Measurements from ENCODE around the gene EIF2D. TPM values are rescaled to one million over a fixed set of nuclear protein-coding genes. Genes with fewer than 3 reads are reported as not detected.

Gene EIF2D
- total and polyA plus RNA-seq, 9 of the 15 experiments (the other 6 are each of a cell fraction or from before 2014, with no cell fraction given): 81.1 to 138 (median 93.9) TPM

DNA sequence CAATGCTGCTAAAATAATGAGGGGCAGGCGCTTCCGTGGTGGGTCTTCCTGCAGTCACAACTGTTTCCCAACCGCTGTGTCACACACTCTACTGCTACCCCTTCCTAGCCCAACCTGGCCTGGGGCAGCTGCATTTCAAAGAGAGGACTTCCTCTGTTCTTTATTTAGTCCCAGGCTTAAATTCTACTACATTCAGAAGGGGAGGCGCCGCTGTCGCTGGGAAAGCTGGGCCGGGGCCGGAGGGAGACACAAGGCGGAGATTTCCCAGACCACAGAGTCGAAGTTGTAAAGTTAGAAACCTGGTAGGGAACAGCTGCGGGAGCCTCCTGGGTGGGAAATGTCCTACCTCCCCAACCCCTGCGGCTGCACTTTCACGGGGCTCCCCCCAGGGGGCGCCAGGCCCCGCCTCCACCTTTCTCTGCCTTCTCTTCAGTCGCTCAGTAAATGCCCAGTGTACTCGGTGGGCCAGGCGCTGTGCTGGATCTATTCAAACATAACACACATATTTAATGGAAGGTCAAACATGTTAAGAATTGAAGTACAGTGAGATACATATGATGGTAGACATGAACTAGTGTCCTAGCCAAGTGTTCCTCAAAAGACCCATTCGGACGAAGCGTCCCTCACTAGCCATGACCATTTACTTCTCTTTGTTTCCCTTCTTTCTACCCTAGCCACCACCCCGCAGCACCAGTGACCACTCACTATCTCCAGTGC lies 46.2 kb upstream of the EIF2D start (continued):
- TF ChIP-seq, protein P1, sequence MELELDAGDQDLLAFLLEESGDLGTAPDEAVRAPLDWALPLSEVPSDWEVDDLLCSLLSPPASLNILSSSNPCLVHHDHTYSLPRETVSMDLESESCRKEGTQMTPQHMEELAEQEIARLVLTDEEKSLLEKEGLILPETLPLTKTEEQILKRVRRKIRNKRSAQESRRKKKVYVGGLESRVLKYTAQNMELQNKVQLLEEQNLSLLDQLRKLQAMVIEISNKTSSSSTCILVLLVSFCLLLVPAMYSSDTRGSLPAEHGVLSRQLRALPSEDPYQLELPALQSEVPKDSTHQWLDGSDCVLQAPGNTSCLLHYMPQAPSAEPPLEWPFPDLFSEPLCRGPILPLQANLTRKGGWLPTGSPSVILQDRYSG (tag; conservative IDR thresholded peaks at IDR 0.05; ENCODE audit: low read depth): no peak
- TF ChIP-seq ZNF431 (CRISPR knock-in tag; IDR thresholded peaks at IDR 0.05) (no peak), POLR2A (conservative IDR thresholded peaks at IDR 0.05) (0 out of 2 replicates have a peak, but pooled peaks have one; percentile 33), NCOR1 (IDR thresholded peaks at IDR 0.05) (0 out of 2 replicates have a peak, but pooled peaks have one; percentile 7), NR3C1 (CRISPR knock-in tag; IDR thresholded peaks at IDR 0.05) (no peak), ATF7 (IDR thresholded peaks at IDR 0.05) (peak; percentile 60), SIN3A (IDR thresholded peaks at IDR 0.05; ENCODE audit: borderline replicate concordance in 2 of 2, control insufficient read depth in 1 of 2, low read depth in 2 of 2, low read length in 2 of 2) (0 out of 4 replicates have a peak, but pooled peaks of 1 of the 2 experiments have one; percentile 53), SMARCE1 (IDR thresholded peaks at IDR 0.05) (0 out of 2 replicates have a peak, but pooled peaks have one; percentile 60), RAD21 (CRISPR knock-in tag; conservative IDR thresholded peaks at IDR 0.05 in 1 of 2, IDR thresholded peaks at IDR 0.05 in 1 of 2) (peak; percentile 78 to 87), SMC3 (conservative IDR thresholded peaks at IDR 0.05; ENCODE audit: insufficient read depth, low read depth, low read length) (peak; percentile 53), ZBTB1 (CRISPR knock-in tag; IDR thresholded peaks at IDR 0.05; ENCODE audit: borderline replicate concordance, low read depth) (0 out of 2 replicates have a peak, but pooled peaks have one; percentile 4), ZNF175 (CRISPR knock-in tag; IDR thresholded peaks at IDR 0.05; ENCODE audit: low read depth) (no peak), ZBTB7A (IDR thresholded peaks at IDR 0.05; ENCODE audit: borderline replicate concordance, control insufficient read depth, low read depth, low read length) (peak; percentile 66), ZNF165 (CRISPR knock-in tag; IDR thresholded peaks at IDR 0.05; ENCODE audit: borderline replicate concordance) (no peak), ZNF445 (CRISPR knock-in tag; IDR thresholded peaks at IDR 0.05; ENCODE audit: low read depth) (no peak)
- TF ChIP-seq, protein P2, sequence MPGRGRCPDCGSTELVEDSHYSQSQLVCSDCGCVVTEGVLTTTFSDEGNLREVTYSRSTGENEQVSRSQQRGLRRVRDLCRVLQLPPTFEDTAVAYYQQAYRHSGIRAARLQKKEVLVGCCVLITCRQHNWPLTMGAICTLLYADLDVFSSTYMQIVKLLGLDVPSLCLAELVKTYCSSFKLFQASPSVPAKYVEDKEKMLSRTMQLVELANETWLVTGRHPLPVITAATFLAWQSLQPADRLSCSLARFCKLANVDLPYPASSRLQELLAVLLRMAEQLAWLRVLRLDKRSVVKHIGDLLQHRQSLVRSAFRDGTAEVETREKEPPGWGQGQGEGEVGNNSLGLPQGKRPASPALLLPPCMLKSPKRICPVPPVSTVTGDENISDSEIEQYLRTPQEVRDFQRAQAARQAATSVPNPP (IDR thresholded peaks at IDR 0.05; ENCODE audit: borderline replicate concordance, insufficient read depth, insufficient read length): no peak
- TF ChIP-seq, protein P3, sequence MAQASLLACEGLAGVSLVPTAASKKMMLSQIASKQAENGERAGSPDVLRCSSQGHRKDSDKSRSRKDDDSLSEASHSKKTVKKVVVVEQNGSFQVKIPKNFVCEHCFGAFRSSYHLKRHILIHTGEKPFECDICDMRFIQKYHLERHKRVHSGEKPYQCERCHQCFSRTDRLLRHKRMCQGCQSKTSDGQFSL (CRISPR knock-in tag; IDR thresholded peaks at IDR 0.05): 0 out of 2 replicates have a peak, but pooled peaks have one; percentile 20
- TF ChIP-seq, protein P3 (tag; IDR thresholded peaks at IDR 0.05): no peak
- TF ChIP-seq, protein P4, sequence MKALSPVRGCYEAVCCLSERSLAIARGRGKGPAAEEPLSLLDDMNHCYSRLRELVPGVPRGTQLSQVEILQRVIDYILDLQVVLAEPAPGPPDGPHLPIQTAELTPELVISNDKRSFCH (CRISPR knock-in tag; IDR thresholded peaks at IDR 0.05): no peak
- TF ChIP-seq, protein P4 (tag; IDR thresholded peaks at IDR 0.05): 0 out of 2 replicates have a peak, but pooled peaks have one; percentile 60
- TF ChIP-seq, protein P5, sequence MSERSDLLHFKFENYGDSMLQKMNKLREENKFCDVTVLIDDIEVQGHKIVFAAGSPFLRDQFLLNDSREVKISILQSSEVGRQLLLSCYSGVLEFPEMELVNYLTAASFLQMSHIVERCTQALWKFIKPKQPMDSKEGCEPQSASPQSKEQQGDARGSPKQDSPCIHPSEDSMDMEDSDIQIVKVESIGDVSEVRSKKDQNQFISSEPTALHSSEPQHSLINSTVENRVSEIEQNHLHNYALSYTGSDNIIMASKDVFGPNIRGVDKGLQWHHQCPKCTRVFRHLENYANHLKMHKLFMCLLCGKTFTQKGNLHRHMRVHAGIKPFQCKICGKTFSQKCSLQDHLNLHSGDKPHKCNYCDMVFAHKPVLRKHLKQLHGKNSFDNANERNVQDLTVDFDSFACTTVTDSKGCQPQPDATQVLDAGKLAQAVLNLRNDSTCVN (CRISPR knock-in tag; IDR thresholded peaks at IDR 0.05): no peak
